Measurements from ENCODE around the gene INTS11.
A peak's percentile ranks its signal among the peaks of the same experiment; 100 is the strongest.

DNA sequence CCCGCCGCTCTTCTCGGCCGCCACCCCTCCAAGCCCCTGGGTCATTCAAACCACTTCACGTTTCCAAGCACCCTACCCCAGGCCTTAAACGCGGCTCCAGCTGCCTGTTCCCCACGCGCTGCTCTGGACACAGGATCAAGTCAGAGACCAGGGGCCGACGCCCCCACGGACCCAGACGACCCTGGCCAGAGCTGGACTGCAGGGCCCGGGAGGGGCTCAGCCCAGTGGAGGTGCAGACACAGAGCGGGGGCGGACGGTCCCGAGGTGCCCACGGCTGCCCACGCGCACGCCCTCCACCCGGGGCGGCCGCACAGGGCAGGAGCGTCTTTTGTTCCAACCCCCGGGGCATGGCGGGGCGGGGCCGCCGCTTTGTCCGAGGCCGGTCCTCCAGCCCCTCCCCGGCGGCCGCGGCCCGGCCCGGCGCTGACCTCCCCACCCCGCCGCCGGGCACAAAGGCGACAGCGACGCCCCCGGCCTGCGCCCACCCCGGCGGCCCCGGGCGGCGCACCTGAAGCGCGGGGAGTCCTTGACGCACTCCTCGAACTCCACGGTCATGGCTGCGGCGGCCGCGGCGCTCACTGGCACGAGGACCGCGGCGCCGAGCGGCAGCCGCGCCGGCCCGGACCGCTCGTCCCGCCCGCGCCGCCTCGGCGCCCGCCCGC lies 17.1 kb downstream of the INTS11 start:
- TF ChIP-seq CTCF (IDR thresholded peaks at IDR 0.05): no peak
- peak; percentile 22 for TF ChIP-seq POLR2A (IDR thresholded peaks at IDR 0.05)

All from right lobe of liver (tissue), 4 donors.